GM21390 (cell line): ENCODE data around the gene DEGS2.
"Not testable (repeated sequence)": the region's sequence is repeated elsewhere in the genome, so short reads cannot be mapped to it uniquely, and the experiment has no call there.

Source experiments
- ATAC-seq: cut with Tn5 transposase; IDR thresholded peaks from one replicate; pipeline ENCODE4 v1.9.1; 2021; ENCODE audit not compliant: unreplicated experiment

The DEGS2 gene

GRCh38 chr14:100180671-100181070 lies 21.2 kb upstream of the DEGS2 start:
- ATAC-seq: not testable (repeated sequence)

GRCh38 chr14:100178691-100179090 lies 19.2 kb upstream of the DEGS2 start:
- ATAC-seq: no peak

- no peak for ATAC-seq
Measured at GRCh38 chr14:100176811-100177327, 17.4 kb upstream of the DEGS2 start.

GRCh38 chr14:100173353-100173752 lies 13.9 kb upstream of the DEGS2 start:
- ATAC-seq: no peak

- ATAC-seq: no peak
Measured at GRCh38 chr14:100172811-100173210, 13.4 kb upstream of the DEGS2 start.

GRCh38 chr14:100170880-100171279 lies 11.4 kb upstream of the DEGS2 start:
- ATAC-seq: no peak

GRCh38 chr14:100168506-100168905 lies 9.1 kb upstream of the DEGS2 start:
- no peak for ATAC-seq

- no peak for ATAC-seq
Measured at GRCh38 chr14:100165831-100166440, 6.5 kb upstream of the DEGS2 start.

- ATAC-seq: no peak
Measured at GRCh38 chr14:100165376-100165775, 5.9 kb upstream of the DEGS2 start.

GRCh38 chr14:100160534-100160916 lies 1.1 kb upstream of the DEGS2 start:
- ATAC-seq: no peak

GRCh38 chr14:100159865-100160533 lies 554 bp upstream of the DEGS2 start:
- peak; percentile 17 for ATAC-seq

GRCh38 chr14:100158566-100159093 lies 815 bp downstream of the DEGS2 start:
- ATAC-seq: no peak

GRCh38 chr14:100157548-100158232 lies 1.8 kb downstream of the DEGS2 start:
- not testable (repeated sequence) for ATAC-seq

- no peak for ATAC-seq
Measured at GRCh38 chr14:100156776-100157175, 2.7 kb downstream of the DEGS2 start.

- no peak for ATAC-seq
Measured at GRCh38 chr14:100155756-100156616, 3.5 kb downstream of the DEGS2 start.

GRCh38 chr14:100155049-100155621 lies 4.3 kb downstream of the DEGS2 start:
- no peak for ATAC-seq

- no peak for ATAC-seq
Measured at GRCh38 chr14:100153560-100153959, 5.9 kb downstream of the DEGS2 start.

- no peak for ATAC-seq
Measured at GRCh38 chr14:100152091-100152490, 7.4 kb downstream of the DEGS2 start.

- ATAC-seq: no peak
Measured at GRCh38 chr14:100150932-100151587, 8.4 kb downstream of the DEGS2 start.
